ENCODE results near the gene ODAD3. TPM values are rescaled to one million over a fixed set of nuclear protein-coding genes. Genes with fewer than 3 reads are reported as not detected.
"Not testable (repeated sequence)": the region's sequence is repeated elsewhere in the genome, so short reads cannot be mapped to it uniquely, and the experiment has no call there.

The ODAD3 gene
- total RNA-seq, 1 donor from 2014 or later, result 0.75 TPM

DNA sequence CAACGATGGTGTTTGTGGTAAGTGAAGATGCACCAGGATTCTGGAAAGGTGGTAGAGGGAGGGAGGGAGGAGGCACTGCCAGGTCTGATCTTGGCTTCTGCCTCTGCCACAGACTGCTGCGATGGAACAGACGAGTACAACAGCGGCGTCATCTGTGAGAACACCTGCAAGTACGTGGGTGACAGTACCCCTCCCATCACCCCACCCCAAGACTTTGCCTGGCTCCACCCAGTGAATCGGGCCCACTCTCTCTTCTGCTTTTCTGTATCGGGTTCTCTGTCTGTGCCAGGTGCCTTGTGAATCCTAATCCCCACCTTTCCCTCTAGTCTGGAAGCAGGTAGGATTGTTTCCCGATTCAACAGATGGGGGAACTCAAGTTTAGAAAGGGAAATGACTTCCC is 3.0 kb upstream of the ODAD3 start:
- DNase-seq (ENCODE audit: low read depth), result no peak

DNA sequence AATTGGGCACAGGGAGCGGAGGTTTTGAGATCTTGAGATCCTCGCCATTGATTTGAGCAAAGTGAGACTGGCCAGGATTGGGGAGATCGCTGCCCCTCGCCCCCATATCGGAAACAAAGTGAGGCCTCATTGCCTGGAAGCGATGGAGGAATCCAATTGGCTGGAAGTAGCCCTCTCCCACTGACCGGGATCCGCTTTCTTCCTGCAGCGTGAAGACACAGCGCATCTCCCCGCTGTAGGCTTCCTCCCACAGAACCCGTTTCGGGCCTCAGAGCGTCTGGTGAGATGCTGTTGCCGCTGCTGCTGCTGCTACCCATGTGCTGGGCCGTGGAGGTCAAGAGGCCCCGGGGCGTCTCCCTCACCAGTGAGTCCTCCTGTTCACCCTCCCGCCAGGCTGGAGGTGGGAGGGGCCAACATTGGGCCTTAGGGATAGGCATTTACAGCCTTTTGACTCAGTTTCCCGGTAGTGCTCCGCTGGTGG is 952 bp upstream of the ODAD3 start:
- DNase-seq (ENCODE audit: low read depth), result no peak

DNA sequence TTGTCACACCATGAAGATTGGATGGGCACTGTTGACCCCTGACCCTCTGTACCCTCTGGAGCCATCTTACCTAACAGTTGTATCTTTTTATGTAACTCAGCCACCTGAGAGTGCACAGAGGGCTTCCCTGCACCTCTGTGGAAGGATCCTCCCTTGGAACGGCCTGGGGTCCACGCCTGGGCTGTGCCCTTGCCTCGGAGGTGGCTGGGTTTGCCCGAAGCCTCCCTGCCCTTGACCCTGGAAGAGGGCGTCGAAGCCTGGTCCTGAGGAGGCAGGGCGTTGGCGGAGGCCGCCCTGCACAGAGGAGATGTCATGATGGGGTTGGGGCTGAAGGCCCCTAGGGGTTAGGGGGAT is 241 bp downstream of the ODAD3 start:
- no peak for DNase-seq (ENCODE audit: low read depth)

DNA sequence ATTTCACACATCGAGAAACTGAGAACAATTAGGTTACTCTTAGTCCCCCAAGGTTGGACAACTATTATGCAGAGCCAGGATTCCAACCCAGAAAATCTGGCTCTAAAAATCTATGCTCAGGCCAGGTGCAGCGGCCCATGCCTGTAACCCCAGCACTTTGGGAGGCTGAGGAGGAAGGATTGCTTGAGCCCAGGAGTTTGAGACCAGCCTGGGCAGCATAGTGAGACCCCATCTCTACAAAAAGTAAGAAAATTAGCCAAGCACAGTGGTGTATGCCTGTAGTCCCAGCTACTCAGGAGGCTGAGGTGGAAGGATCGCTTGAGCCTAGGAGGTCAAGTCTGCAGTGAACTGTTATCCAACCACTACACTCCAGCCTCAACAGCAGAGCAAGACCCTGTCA is 1.4 kb downstream of the ODAD3 start:
- DNase-seq (ENCODE audit: low read depth), result not testable (repeated sequence)

DNA sequence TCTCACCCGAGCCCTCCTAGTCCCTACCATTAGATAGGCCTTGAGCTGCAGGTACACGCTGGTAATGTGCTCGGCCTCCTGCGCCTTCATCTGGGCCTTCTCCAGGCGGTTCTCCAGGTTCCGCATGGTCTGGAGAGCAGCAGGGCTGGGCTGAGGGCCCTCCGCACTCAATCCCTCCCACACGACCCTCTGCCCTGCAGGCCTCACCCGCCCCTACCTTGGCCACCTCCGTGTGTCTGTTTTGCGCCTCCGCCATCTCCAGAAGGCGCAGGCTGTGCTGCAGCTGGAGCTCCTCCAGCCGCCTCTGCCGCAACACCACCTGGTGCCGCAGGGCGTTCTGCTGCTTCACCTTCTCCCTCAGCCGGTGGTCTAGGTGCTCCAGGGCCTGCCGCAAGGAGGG is 8.3 kb downstream of the ODAD3 start:
- no peak for DNase-seq (ENCODE audit: low read depth)

DNA sequence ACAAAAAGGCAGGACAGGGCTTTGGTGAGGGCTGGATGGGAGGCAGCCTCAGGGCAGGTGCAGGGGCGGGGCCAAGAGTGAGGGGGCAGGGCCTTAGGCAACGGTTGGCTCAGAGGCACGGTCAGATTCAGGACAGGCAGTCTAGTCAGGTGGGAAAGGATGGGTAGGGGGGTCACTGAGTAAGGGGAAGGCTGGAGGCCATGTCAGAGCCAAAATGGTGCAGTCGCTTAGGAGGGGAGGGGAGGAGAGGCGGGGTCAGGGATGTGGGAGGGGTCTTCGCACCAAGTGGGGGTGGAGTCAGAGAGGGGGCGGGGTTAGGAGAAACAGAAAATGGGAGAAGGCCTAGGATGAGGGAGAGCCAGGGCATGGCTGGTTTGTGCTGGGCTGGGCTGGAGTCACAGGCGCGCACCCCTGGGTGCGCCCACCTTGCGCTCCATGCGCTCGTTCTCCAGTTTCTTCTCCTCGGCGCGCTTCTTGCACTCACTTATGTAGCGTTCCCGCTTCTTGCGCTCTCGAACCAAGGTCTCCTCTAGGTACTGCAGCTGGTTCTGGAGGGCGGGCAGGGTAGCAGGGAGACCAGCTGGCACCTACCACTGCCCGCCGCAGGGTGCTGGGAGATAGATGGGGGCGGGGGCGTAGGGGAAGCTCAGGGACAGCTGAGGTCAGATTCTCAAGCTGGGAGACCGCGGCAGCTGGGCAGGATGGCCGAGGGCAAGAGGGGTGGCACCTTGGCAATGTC is 9.0 kb downstream of the ODAD3 start:
- DNase-seq (ENCODE audit: low read depth), result no peak

DNA sequence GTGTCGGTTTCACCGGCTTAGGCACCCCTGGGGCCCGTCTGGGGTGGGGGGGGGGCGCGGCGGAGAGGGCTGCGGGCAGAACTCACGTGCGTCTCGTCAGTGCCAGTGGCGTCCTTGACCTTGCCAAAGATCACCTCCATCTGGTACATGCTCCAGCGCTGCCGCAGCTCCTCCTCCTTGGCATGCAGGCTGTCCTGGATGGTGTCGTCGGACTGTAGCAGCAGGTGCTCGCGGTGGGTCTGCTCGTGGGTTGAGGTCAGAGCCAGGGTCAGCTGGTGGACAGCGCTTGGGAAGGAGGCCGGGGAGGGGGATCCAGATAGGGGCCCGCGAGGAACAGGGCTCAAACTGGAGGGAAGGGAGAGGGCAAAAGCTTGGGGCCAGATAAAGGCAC is 11.1 kb downstream of the ODAD3 start:
- no peak for DNase-seq (ENCODE audit: low read depth)

DNA sequence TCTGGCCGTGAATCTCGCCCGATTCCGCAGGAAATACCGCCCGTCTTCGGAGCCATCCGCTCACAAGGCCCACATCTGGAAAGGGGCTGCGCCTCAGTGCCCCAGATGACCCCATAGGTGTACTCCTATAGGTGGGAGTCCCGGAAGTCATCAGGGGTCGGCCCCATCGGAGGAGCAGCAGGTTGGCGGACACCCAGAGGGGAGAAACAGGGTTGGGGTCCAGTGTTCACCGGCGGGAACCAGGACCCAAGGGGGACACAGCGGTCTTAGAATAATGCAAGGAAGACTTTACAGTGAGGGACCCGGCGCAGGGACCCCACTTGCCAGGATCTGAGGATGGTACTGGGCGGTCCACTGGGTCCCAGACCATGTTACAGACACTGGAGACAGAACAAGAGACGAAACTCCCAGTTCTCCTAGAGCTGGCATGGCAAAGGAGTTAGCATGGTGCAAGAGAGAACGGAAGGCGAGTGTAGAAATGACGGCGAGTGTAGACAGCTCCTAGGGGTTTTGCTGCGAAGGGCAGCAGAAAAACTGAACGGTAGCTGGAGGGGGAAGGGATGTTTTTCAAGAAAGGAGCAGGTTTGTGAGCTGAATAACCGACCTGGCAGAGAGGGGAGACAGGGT is 11.6 kb downstream of the ODAD3 start:
- DNase-seq (ENCODE audit: low read depth), result no peak

DNA sequence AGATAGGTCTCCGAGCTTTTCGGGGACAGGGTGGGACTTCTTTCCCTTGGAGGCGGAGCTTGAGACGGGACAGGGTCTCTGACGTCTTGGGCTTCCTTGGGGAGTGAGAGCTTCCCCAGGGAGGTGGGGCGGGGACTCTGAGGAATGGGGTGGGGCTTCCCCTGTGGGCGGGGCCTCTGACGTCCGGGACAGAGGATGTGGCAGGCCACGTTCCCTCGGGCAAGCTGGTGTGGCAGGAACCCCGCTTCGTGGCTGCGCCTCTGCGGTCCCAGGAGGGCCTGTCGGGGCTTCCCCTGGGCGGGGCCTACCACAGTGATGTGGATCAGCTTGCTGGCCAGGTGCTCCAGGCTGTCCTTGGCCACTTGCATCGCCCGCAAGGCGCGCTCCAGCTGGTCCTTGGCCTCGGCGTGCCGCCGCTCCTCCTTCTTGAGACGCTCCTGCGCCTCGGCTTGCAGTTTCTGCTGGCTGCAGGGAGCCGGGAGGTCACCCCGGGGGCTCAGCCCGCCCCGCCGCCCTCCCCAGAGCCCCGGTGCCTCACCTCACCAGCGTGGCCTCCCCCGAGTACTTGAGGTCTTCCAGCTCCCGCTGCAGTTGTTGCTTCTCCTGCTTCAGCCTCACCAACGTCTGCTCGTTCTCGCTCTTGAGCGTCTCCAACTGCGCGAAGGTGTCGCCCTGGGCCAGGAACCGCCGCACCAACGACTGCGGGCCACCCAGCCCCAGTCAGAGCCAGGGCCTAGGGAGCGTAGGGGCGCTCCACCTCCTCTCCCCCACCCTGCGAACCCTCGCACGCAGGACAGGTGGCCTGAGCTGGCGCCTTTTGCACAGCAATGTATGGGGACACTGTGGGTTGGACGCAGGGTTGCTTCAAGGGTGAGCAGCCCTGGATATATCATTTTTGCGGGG is 12.5 kb downstream of the ODAD3 start:
- DNase-seq (ENCODE audit: low read depth), result peak; percentile 17

DNA sequence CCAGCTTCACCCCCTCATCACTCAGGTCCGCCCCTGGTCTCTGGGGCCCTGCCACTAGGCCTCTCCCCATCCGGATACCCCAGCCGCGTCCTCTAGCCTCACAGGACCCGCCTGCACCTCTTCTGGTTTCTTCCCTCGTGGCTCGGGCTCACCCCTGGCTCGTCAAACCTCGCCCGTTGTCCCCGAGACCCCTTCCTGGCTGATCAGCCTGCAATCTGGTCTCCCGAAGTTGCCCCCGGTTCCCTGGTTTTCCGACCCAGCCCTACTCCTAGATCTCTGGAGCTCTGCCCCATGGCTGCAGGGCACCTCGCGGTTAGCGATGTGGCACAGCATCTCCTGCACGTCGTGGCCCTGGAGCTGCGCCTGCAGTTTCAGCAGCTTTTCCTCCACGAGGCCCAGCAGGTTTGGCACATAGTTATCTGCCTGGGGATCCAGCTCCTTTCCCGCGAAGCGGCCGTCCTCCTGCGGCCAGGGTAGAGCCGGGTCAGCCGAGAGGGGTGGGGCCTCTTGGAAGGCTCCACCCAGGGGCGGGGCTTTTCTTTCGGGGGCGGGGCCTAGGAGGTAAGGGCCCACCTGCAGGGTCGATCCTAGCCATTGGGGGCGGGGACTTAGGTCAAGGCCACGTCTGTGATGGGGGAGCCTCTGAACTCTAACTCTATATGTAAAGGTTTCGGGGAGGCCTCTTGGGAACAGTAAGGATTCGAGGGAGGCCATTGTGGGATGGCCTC is 13.4 kb downstream of the ODAD3 start:
- no peak for DNase-seq (ENCODE audit: low read depth)

DNA sequence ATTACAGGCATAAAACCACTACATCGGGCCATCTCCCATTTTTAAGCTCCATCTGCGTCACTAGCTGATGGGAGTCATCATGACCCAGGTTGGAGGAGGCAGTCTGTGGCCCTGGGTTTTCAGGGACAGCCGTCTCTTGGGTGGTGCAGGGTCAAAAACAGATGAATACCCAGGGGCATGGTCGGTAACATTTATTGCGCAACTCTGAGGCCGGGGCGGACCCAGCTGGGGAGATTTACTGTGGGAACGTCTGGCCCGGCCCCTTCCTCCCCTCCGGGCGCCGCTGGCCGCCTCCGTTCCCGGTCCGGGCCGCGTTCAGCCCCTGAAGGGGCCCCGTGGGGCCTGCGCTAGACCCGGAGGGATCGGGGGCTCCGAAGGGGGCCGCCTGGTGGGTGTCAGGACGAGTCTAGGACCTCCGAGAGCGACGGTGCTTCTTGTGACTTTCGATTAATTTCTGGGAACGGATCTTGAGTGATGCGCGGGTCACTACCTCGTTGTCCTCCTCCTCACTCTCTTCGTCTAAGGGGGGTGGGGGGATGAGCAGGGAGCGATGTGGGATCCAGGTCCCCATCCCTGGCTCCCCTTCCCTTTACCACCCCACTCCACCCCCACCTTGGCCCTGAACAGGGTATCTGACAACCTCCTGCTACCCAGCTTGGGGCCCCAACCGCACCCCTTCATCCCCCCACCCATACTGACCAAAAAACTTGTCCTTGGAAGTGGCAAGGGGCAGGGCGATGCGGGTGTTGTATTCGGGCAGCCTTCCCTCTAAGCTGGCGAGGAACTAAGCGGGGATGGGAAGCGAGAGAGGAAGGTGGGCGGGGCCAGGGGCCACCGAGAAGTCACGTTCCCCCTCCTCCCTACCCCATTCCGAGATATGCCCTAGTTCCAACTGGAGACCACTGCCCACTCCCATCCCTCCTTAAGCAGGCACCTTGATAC is 14.2 kb downstream of the ODAD3 start:
- DNase-seq (ENCODE audit: low read depth), result peak; percentile 33

DNA sequence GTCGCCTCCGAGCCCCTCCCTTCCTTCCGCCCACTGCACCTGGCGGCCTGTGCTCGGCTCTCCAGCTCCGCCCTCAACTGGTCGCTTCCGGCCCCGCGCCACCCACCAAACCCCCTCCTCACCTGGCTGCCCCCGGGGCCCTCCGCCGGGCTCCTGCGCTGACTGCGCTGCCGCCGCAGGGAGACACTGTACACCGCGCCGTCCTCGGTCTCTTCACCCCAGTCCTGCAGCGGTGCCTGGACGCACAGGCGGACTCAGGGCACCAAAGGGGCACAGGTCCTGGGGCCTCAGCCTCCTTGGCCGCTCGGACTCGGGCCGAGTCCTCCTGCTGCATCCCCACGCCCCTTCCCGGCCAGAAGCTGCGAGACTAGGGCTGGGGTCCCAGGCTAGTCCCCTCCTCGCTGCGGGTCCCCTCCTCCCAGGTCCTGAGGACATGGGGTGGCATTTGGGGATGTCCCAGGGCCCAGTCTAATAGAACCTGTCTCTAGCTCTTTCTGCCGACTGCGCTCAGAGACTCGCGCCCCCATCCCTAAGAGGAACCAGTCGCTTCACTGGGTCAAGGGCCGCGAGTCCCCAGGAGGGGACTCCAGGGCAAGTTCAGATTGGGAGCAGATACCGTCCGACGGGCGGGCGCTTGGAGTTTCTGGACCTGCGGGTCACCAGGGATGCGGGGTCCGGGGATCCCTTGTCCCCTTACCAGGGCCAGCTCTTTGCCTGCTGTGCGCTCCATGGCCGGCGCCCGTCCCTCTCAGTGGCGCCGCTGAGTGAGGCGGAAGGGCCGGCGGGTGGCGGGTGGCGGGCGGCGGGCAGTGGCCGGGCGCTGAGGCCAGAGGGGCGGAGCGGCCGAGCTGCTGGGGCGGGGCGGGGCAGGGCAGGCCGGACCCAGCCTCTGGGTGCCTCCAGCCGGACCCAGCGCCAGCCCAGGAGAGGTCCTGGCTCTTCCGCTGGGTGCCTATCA is 16.1 kb downstream of the ODAD3 start, which contains the start of gene RGL3:
Gene RGL3, minus strand, starts transcription at position 766 of the 958 bp plus-strand sequence. Its CDS starts 36 bp downstream, at position 730.
- DNase-seq (ENCODE audit: low read depth), result no peak

DNA sequence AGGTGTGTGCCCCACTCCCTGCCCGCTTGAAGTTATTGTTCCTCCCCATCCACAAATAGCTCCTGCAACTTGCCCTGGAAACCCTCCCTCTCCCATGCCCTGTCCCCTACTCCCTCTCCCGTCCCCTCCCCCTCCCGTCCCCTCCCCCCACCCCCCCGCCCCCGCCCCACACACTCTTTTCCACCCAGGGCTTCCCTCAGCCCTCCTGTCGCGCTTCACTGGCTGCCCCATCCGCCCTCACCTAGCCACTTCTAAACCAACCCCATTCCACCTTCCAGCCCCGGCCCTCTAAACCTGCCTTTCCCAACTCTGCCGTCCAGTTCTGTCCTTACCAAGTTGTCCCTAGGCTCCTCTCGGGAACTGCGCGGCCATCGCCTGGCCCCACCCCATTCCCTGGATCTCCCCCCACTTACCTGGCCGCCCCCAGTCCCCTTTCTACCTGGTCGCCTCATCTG is 16.8 kb downstream of the ODAD3 start:
- DNase-seq (ENCODE audit: low read depth), result no peak

DNA sequence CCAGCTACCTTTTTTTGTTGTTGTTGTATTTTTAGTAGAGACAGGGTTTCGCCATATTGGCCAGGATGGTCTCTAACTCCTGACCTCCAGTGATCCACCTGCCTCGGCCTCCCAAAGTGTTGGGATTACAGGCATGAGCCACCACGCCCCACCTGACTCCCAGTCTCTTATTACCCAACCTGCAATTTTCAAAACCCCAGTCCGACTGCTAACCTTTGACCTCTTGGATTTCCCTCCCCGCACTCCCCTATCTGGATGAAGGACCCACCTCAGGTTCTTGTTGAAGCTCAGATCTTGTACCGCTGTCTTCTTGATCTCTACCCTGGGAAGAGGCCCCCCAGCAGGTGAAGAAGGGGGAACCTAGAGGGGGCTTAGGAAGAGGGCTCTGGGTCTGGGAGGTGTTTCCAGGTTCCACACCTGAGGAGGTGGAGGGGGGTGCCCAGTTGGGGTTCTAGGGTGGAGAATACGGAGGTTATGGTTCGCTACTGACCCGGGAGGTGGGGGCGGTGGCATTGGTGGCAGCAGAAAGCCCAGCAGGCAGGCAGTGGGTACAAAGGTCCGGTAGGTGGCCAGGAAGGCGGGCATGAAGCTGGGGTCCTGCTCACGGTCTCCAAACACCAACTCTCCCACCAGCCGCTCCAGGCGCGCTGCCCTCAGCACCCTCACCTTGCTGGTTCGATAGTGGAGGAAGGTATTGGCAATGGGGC is 18.4 kb downstream of the ODAD3 start:
- no peak for DNase-seq (ENCODE audit: low read depth)

DNA sequence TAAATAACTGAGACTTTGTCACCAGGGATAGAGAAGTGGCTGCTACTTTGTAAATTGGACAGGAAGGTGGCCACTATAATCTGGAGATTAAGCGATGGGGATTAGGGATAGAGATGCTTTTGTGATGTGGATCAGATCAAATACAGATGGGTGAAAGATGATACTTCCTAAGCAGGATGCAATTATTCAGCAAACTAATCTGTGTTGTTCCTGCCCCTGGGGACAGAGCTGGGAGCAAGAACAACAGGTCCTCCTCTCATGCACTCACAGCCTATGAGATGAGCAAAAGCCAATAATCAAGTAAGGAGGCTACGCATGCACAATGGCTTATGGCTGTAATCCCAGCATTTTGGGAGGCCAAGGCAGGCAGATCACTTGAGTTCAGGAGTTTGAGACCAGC is 20.4 kb downstream of the ODAD3 start:
- DNase-seq (ENCODE audit: low read depth), result no peak

DNA sequence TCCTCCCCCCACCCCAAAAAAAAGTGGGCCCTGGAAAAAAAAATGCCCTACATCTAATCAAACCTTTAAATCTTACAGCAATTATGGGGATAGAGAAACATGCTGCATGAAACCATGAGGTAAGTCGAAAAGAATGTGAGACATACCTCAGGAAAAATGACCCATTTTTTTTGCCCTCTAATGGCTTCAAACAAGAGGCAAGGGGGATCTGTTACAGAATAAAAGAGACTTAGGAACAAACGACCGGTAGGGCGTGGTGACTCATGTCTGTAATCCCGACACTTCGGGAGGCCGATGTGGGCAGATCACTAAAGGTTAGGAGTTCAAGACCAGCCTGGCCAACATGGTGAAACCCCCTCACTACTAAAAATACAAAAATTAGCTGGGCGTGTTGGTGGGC is 24.2 kb downstream of the ODAD3 start:
- DNase-seq (ENCODE audit: low read depth), result peak; percentile 57

DNA sequence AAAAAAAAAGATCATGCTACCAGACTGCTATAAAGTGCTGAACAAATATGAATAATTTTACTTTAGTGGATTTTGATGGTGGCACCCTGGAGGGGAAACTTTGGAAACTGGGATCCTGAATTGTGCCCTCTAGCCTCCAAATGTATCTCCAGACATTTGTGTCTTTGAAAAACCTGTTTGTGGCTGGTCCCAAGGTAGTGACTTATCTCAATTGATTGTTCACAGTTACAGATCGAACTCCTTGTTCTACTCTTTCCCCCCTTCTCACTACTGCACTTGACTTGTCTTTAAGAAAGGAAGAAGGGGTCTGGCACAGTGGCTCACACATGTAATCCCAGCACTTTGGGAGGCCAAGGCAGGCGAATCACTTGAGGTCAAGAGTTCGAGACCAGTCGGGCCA is 26.3 kb downstream of the ODAD3 start:
- DNase-seq (ENCODE audit: low read depth), result no peak

DNA sequence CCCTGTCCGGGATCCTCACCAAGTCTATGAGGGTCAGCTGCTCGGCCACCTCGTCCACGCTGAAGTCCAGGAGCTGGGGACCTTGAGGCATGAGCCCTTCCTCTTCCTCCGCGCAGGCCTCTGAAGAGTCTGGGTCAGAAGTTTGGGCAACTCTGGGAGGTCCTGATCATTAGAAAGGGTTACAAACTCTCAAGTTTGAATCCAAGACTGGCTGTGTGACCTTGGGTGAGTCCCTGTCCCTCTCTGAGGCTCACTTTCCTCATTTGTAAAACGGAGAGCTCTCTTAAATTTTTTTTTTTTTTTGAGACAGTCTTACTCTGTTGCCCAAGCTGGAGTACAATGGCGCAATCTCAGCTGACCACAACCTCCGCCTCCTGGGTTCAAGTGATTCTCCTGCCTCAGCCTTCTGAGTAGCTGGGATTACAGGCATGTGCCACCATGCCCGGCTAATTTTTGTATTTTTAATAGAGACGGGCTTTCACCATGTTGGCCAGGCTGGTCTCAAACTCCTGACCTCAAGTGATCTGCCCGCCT is 28.2 kb downstream of the ODAD3 start:
- not testable (repeated sequence) for DNase-seq (ENCODE audit: low read depth)

All from renal cortical epithelial cell (primary cell).